NT2/D1 (cell line): ENCODE results near the gene LTF.
A peak's percentile ranks its signal among the peaks of the same experiment; 100 is the strongest.
"Not testable (repeated sequence)": the region's sequence is repeated elsewhere in the genome, so short reads cannot be mapped to it uniquely, and the experiment has no call there.

ENCODE experiments used
- DNase-seq: peaks from one replicate; pipeline ENCODE4 v3.0.0-alpha.2; 2011; ENCODE audit warnings: low read depth, low spot score
- H3K27me3 ChIP-seq: 2 replicates; pipeline ENCODE4 v1.6.0; 2011; ENCODE audit warnings: mild to moderate bottlenecking; ENCODE audit not compliant: insufficient read length, insufficient read depth
- H3K36me3 ChIP-seq: 2 replicates; pipeline ENCODE4 v1.6.1; 2011; ENCODE audit warnings: mild to moderate bottlenecking, low read length, mixed read lengths; ENCODE audit not compliant: insufficient read depth, insufficient read length
- H3K4me1 ChIP-seq: 2 replicates; pipeline ENCODE4 v1.5.1; 2011; ENCODE audit not compliant: insufficient read depth, insufficient read length
- H3K4me3 ChIP-seq: 2 replicates; pipeline ENCODE4 v1.5.1; 2011; ENCODE audit warnings: low read depth; ENCODE audit not compliant: insufficient read length
- H3K9ac ChIP-seq: 2 replicates; pipeline ENCODE4 v1.6.0; 2011; ENCODE audit warnings: low read depth; ENCODE audit not compliant: insufficient read length
- H3K9me3 ChIP-seq: 2 replicates; pipeline ENCODE4 v1.5.1; 2011; ENCODE audit warnings: mild to moderate bottlenecking, low read length; ENCODE audit not compliant: insufficient read depth
- SUZ12 ChIP-seq: IDR thresholded peaks from 2 replicates; pipeline ENCODE4 v1.6.1; 2011; ENCODE audit not compliant: insufficient read length, insufficient read depth; ENCODE audit errors: extremely low read depth
- YY1 ChIP-seq: IDR thresholded peaks from 2 replicates; pipeline ENCODE4 v1.6.1; 2011; ENCODE audit not compliant: insufficient read length, insufficient read depth
- ZNF274 ChIP-seq: IDR thresholded peaks from 2 replicates; pipeline ENCODE4 v1.6.1; 2011; ENCODE audit warnings: mild to moderate bottlenecking, low read depth, low read length

The LTF gene

GRCh38 chr3:46398186-46398955 is 66.3 kb downstream of the LTF start:
- DNase-seq = no peak
- Histone ChIP-seq H3K27me3 (no peaks in the 10 kb centered on the region), H3K9me3 (no peaks in the 10 kb centered on the region), H3K36me3 (no peaks in the 10 kb centered on the region), H3K9ac (no peak overlapping the region), H3K4me3 (no peak overlapping the region), H3K4me1 (no peaks in the 10 kb centered on the region)
- TF ChIP-seq ZNF274 = no peak
- TF ChIP-seq SUZ12 = no peak
- no peak for TF ChIP-seq YY1

DNA sequence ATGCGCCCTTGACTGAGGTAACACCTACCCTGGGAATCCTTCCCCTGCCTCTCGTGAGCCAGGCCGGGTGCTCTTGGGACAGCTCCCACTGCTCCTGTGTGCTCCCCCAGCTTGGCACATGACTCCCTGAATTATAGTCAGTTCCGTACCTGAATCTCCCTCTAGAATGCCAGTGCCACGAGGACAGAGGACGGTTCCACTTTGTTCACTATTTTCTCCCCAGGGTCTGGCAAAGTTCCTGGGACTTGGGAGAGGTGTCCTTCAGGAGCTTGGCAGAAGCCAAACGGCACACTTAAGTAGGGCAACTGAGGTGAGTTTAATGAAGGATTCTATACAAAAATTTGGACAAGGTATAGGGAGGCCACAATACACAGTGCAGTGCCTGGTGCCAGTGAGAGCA is 67.6 kb downstream of the LTF start:
- Histone ChIP-seq H3K9ac (no peak overlapping the region), H3K27me3 (no peaks in the 10 kb centered on the region), H3K4me1 (peaks cover 2% of the 10 kb centered on the region), H3K9me3 (0 out of 2 replicates have a peak, but pooled peaks cover 6% of the 10 kb centered on the region), H3K4me3 (no peak overlapping the region), H3K36me3 (no peaks in the 10 kb centered on the region)
- TF ChIP-seq SUZ12 = no peak
- no peak for TF ChIP-seq YY1
- no peak for TF ChIP-seq ZNF274
- DNase-seq = no peak

DNA sequence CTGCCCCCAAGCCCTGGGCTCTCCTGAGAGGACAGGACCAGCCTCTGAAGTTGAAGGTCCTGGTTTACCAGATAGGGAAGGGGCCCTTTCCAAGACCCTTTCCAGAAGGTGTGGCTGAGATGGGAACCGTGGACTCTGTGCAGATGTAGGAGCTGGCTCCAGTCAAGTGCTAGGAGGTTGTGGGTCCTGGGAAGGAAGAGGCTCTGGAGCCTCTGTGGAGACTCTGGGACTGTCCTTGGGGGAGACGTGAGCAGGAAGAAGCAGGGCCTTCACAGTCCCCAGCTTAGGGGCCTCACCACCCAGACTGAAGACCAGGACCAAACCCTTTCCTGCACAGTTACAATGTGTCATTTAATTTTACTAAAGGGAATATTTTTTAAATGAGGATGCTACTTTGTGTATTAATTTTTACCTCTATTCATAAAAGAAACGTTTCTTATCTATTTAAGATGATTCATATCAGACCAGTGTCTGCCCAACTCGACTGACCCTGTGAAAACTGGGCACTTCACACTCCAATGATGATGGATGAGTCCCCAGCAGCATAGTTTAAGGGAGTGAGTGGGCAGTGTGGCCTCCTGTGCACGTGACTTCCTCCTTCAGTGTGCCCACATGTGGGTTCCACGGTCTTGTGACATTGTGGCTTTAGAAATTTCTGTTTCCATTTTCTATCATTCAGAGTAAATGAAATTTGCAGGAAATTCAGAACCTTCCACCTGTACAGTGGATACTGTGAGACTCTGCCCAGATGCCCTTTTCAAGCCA is 68.8 kb downstream of the LTF start:
- TF ChIP-seq YY1 = no peak
- 0 out of 2 replicates have a peak, but pooled peaks cover 6% of the 10 kb centered on the region for H3K9me3 ChIP-seq
- no peaks in the 10 kb centered on the region for H3K27me3 ChIP-seq
- H3K36me3 ChIP-seq = no peaks in the 10 kb centered on the region
- no peak for DNase-seq
- H3K4me1 ChIP-seq = peaks cover 2% of the 10 kb centered on the region
- no peak overlapping the region for H3K4me3 ChIP-seq
- H3K9ac ChIP-seq = no peak overlapping the region

DNA sequence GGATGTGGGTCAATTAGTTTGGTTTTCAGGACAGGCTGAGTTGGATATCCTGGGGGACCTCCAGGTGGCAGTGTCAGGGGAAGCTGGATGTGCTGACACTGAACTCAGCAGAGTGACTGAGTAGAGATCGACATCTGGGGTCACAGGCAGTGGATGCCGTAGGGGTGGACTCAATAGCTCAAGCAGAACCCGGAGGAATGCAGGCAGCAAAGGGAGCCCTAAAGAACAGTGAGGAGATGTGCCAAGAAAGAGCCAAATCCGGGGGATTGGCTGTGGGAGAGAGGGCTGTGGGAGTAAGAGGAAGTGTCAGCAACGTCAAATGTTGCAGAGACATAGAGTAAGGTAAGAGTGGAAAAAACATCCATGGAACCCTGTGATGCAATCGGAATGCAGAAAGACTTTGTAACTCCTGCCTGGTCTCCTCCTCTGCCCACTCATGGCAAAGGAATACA is 69.5 kb downstream of the LTF start:
- TF ChIP-seq SUZ12 (no peak), YY1 (no peak), ZNF274 (no peak)
- Histone ChIP-seq H3K4me3 (no peak overlapping the region), H3K9ac (no peak overlapping the region), H3K36me3 (no peaks in the 10 kb centered on the region), H3K27me3 (no peaks in the 10 kb centered on the region), H3K4me1 (peaks cover 2% of the 10 kb centered on the region), H3K9me3 (0 out of 2 replicates have a peak, but pooled peaks cover 6% of the 10 kb centered on the region)
- DNase-seq = no peak

DNA sequence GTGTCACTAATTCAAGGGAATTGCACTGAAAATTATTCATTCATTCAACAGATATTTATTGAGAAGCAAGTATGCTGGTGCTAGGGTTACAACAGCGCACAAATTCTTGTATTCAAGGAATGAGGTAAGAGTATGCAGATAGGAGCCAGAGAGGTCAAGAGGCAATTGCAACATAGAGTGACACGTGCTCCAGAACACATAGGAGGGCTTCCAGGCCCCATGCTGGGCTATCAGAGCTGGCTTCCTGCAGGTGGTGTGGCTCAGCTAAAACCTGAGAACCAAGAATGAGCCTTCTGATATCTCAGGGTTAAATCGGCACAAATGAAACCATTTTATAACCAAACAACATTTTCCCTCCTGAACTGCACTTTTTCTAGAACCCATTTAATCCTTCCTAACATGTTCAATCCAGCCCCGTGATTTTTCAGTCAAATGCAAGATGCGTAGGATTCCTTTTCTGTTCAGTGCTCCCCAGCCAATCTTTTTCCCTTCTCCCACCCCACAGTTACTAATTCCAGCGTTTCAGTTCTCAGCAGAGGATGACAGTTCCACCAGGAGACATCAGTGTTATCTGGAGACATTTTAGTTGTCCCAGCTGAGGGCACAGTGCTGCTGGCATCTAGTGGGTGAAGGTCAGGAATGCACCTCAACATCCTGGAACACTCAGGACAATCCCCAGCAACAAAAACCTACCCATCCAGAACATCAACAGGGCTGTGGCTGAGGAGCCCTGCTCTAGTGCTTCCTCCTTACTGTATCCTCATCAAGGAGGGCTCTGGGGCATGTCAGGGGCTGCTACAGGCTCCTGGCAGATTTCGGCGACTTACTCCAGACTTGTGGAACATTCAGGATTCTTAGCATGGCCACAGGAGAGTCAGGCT is 70.9 kb downstream of the LTF start:
- peaks cover 2% of the 10 kb centered on the region for H3K4me1 ChIP-seq
- H3K4me3 ChIP-seq = no peak overlapping the region
- no peaks in the 10 kb centered on the region for H3K36me3 ChIP-seq
- no peak for TF ChIP-seq YY1
- H3K27me3 ChIP-seq = no peaks in the 10 kb centered on the region
- H3K9me3 ChIP-seq = peaks cover 13% of the 10 kb centered on the region; the same call in 1 of the 2 replicates
- peak; percentile 51 for DNase-seq
- no peak overlapping the region for H3K9ac ChIP-seq

DNA sequence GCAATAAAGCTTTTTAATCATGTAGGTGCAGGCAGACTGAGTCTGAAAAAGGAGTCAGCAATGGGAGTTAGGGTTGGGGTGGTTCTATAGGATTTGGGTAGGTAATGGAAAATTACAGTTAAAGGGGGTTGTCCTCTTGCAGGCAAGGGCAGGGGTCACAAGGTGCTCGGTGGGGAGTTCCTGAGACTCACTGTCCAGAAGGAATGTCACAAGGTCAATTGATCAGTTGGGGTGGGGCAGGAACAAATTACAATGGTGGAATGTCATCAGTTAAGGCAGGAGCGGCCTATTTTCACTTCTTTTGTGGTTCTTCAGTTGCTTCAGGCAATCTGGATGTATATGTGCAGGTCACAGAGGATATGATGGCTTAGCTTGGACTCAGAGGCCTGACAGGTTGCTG is 71.7 kb downstream of the LTF start:
- Histone ChIP-seq H3K4me3 (no peak overlapping the region), H3K36me3 (no peaks in the 10 kb centered on the region), H3K27me3 (no peaks in the 10 kb centered on the region), H3K9me3 (peaks cover 14% of the 10 kb centered on the region; the same call in 1 of the 2 replicates), H3K4me1 (peaks cover 2% of the 10 kb centered on the region), H3K9ac (no peak overlapping the region)
- DNase-seq = no peak
- TF ChIP-seq ZNF274 = no peak
- TF ChIP-seq YY1 = no peak
- no peak for TF ChIP-seq SUZ12

- H3K4me3 ChIP-seq, DNase-seq, H3K36me3 ChIP-seq, H3K9ac ChIP-seq, H3K27me3 ChIP-seq, H3K4me1 ChIP-seq: not testable (repeated sequence)
- peaks cover 23% of the 10 kb centered on the region; the same call in 1 of the 2 replicates for H3K9me3 ChIP-seq
These were observed 73.2 kb downstream of the LTF start for GRCh38 chr3:46391526-46391925.
